Mononuclear cell (primary cell): ENCODE results near the gene NUP42. TPM values are rescaled to one million over a fixed set of nuclear protein-coding genes. Genes with fewer than 3 reads are reported as not detected.
"Not testable (repeated sequence)": the region's sequence is repeated elsewhere in the genome, so short reads cannot be mapped to it uniquely, and the experiment has no call there.

Experiments used
- H3K27me3 ChIP-seq: 2 replicates; pipeline ENCODE4 v1.6.0; 2011; ENCODE audit warnings: low read length, control low read depth; ENCODE audit not compliant: insufficient read depth
- H3K4me1 ChIP-seq: 2 replicates; pipeline ENCODE4 v1.5.1; 2011; ENCODE audit warnings: mild to moderate bottlenecking, low read length, control low read depth; ENCODE audit not compliant: insufficient read depth
- H3K4me3 ChIP-seq: 2 replicates; pipeline ENCODE4 v1.5.1; 2011; ENCODE audit warnings: mild to moderate bottlenecking, low read length, moderate library complexity
- H3K9me3 ChIP-seq: 2 replicates; pipeline ENCODE4 v1.5.1; 2011; ENCODE audit warnings: low read depth, mild to moderate bottlenecking, control low read depth, low read length
- total RNA-seq: library from RNA; depleted of rRNA; stranded (reverse); fragments of >200 nt; gene quantifications from one replicate; pipeline ENCODE4 v1.2.3, GENCODE V29; 2012

NUP42 gene
- total RNA-seq, 1 donor: 18.9 TPM

GRCh38 chr7:23212395-23212794, 30.5 kb downstream of the NUP42 start:
- Histone ChIP-seq H3K27me3 (no peaks in the 10 kb centered on the region), H3K4me1 (peaks cover 45% of the 10 kb centered on the region), H3K9me3 (no peaks in the 10 kb centered on the region), H3K4me3 (no peak overlapping the region)

GRCh38 chr7:23212841-23213240, 31.0 kb downstream of the NUP42 start:
- H3K4me1 ChIP-seq: peaks cover 42% of the 10 kb centered on the region
- H3K9me3 ChIP-seq: no peaks in the 10 kb centered on the region
- no peaks in the 10 kb centered on the region for H3K27me3 ChIP-seq
- no peak overlapping the region for H3K4me3 ChIP-seq

- Histone ChIP-seq H3K4me1 (peaks cover 34% of the 10 kb centered on the region), H3K4me3 (no peak overlapping the region), H3K9me3 (no peaks in the 10 kb centered on the region), H3K27me3 (no peaks in the 10 kb centered on the region)
Observed at GRCh38 chr7:23213755-23214154, 31.9 kb downstream of the NUP42 start.

GRCh38 chr7:23214423-23214822, 32.6 kb downstream of the NUP42 start:
- Histone ChIP-seq H3K4me3 (no peak overlapping the region), H3K4me1 (peaks cover 27% of the 10 kb centered on the region), H3K9me3 (no peaks in the 10 kb centered on the region), H3K27me3 (no peaks in the 10 kb centered on the region)

- H3K4me3 ChIP-seq: no peak overlapping the region
- H3K27me3 ChIP-seq: no peaks in the 10 kb centered on the region
- peaks cover 22% of the 10 kb centered on the region for H3K4me1 ChIP-seq
- no peaks in the 10 kb centered on the region for H3K9me3 ChIP-seq
Observed at GRCh38 chr7:23214938-23215337, 33.1 kb downstream of the NUP42 start.

GRCh38 chr7:23216021-23216420, 34.2 kb downstream of the NUP42 start:
- no peak overlapping the region for H3K4me3 ChIP-seq
- H3K27me3 ChIP-seq: no peaks in the 10 kb centered on the region
- H3K4me1 ChIP-seq: peaks cover 11% of the 10 kb centered on the region
- no peaks in the 10 kb centered on the region for H3K9me3 ChIP-seq

- no peaks in the 10 kb centered on the region for H3K27me3 ChIP-seq
- no peaks in the 10 kb centered on the region for H3K9me3 ChIP-seq
- H3K4me3 ChIP-seq: no peak overlapping the region
- peaks cover 11% of the 10 kb centered on the region for H3K4me1 ChIP-seq
Observed at GRCh38 chr7:23218196-23218595, 36.3 kb downstream of the NUP42 start.

GRCh38 chr7:23220690-23221305, 39.0 kb downstream of the NUP42 start:
- no peak overlapping the region for H3K4me3 ChIP-seq
- no peaks in the 10 kb centered on the region for H3K27me3 ChIP-seq
- H3K4me1 ChIP-seq: peaks cover 10% of the 10 kb centered on the region
- no peaks in the 10 kb centered on the region for H3K9me3 ChIP-seq

- H3K9me3 ChIP-seq: no peaks in the 10 kb centered on the region
- H3K4me3 ChIP-seq: no peak overlapping the region
- no peaks in the 10 kb centered on the region for H3K4me1 ChIP-seq
- no peaks in the 10 kb centered on the region for H3K27me3 ChIP-seq
Observed at GRCh38 chr7:23222439-23223030, 40.7 kb downstream of the NUP42 start.

GRCh38 chr7:23224364-23224763, 42.5 kb downstream of the NUP42 start:
- H3K4me1 ChIP-seq, H3K9me3 ChIP-seq, H3K4me3 ChIP-seq: not testable (repeated sequence)

GRCh38 chr7:23226844-23227450, 45.1 kb downstream of the NUP42 start:
- Histone ChIP-seq H3K9me3 (no peaks in the 10 kb centered on the region), H3K4me3 (no peak overlapping the region), H3K27me3 (no peaks in the 10 kb centered on the region), H3K4me1 (no peaks in the 10 kb centered on the region)

More at GRCh38 chr7:23224364-23224763, 42.5 kb downstream of the NUP42 start:
- H3K27me3 ChIP-seq: not testable (repeated sequence)

GRCh38 chr7:23228412-23228811, 46.6 kb downstream of the NUP42 start:
- H3K4me3 ChIP-seq: no peak overlapping the region
- no peaks in the 10 kb centered on the region for H3K27me3 ChIP-seq
- H3K4me1 ChIP-seq: no peaks in the 10 kb centered on the region
- H3K9me3 ChIP-seq: no peaks in the 10 kb centered on the region

- Histone ChIP-seq H3K9me3 (no peaks in the 10 kb centered on the region), H3K4me1 (no peaks in the 10 kb centered on the region), H3K4me3 (no peak overlapping the region), H3K27me3 (no peaks in the 10 kb centered on the region)
Observed at GRCh38 chr7:23230641-23231101, 48.8 kb downstream of the NUP42 start.

GRCh38 chr7:23232966-23233365, 51.1 kb downstream of the NUP42 start:
- Histone ChIP-seq H3K27me3 (no peaks in the 10 kb centered on the region), H3K4me1 (no peaks in the 10 kb centered on the region)

GRCh38 chr7:23234569-23235296, 52.9 kb downstream of the NUP42 start:
- Histone ChIP-seq H3K4me3 (no peak overlapping the region), H3K4me1 (no peaks in the 10 kb centered on the region), H3K9me3 (no peaks in the 10 kb centered on the region), H3K27me3 (no peaks in the 10 kb centered on the region)

More at GRCh38 chr7:23232966-23233365, 51.1 kb downstream of the NUP42 start:
- Histone ChIP-seq H3K9me3 (no peaks in the 10 kb centered on the region), H3K4me3 (no peak overlapping the region)
